Measurements from ENCODE around the gene DPYD.

DPYD gene

DNA sequence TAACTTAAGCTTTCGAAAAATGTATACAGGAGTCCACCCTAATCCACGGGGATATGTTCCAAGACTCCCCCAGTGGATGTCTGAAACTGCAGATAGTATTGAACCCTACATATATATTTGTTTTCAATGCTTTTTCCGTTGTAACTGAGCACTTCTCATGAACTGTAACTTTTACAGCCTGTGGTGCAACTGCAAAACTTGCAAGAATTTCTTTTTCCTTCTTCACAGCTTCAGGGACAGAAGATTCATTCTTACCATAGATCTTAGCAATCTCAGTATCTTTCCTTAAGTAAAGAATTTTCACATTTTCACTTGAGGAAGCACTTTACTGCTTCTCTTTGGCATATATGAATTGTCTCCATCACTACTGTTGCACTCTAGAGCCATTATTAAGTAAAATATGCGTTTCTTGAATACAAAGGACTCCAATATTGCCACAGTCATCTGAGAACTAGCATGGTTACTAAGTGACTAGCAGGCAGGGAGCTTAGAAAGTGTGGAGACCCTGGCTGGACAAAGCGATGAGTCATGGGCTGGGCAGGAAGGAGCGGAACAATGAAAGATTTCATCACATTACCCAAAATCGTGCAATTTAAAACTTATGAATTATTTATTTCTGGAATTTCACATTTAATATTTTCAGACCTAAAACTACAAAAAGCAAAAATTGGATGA, 14.1 kb downstream of the DPYD start:
- no peak for DNase-seq

DNA sequence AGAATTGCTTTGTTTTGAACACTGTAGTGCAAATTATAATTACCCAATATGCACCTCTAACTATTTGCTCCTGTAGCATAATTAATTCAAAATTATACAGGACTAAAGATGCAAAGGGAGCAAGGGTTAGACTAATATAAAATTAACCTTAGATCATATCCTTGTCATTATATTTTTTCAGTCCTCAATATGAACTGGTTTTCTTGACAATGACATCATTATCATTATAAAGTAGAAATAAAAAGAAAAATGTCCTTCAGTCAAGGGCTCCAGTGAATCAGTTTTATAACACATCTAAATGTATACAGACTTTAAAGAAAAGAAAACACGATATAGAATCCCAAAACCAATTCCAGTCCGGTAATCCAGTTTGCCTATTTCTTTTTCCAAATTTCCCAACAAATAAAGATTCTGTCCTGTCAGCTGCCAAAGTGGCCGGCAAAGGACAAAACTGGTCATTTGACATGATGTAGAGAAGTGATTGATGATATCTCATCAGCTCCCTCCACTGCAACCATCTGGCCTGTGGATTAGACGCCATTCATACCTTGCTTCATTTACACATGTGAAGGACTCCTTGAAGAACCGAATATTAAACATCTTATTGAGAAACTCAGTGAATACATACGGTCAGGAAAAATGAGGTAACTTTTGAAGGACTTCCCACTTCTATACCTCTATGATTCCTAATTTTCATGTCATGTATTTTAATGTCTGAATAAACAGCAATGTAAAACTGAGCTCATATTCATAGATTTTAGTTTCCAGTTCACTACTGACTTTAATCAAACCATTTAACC, 15.5 kb downstream of the DPYD start:
- DNase-seq, result no peak

DNA sequence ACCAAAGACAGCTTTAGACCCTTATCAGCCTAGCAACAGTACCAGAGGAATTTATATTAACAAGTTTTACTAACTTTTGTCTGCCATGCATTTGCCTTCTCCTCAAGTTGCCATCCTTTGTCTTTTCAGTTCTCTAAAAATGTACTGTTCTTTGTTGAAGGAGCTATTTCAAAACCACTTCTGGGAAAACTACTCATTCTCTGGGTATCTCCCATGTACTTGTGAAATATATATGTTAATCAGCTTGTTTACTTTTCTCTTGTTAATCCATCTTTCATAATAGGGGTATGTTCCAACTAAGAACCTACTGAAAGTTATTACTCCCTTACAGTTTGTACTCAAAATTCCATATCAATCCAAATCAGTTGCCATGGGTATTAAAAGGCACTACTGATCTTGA, 16.3 kb downstream of the DPYD start:
- DNase-seq, result no peak

DNA sequence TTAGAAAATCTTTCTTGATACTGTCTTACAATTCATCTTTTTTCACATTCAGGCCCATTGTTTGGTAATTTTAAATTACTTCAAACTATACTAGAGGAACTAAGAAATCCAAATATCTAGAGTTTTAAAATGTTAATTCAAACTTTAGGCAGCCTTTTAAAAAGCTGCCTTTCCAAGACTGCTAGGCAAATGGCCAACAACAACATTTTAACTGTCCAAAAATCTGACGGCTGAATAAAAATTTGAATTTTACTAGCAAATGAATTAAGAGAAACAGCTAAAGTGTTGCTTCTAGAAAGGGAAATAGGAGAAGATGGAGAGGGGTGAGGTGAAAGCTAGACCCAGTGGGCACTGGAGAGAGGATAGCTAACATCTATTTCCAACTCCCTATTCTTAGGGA, 17.2 kb downstream of the DPYD start:
- no peak for DNase-seq

DNA sequence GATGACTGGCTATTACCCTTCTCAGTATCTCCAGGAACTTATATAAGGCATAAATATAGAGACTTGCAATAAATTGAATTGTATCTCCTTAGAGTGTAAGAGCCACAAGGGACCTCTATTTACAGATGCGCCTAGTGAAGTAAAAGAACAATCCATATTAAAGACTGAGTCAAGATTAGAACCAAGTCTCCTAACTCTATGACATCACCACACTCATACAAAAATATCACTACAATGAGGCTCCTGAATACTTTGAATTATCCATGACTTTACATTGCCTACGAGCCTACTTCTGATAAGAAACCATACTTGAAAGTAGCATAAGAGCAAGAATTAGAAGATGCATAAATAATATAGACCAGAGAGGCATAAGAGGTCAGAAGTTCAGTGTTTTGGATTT, 18.8 kb downstream of the DPYD start:
- DNase-seq, result no peak

DNA sequence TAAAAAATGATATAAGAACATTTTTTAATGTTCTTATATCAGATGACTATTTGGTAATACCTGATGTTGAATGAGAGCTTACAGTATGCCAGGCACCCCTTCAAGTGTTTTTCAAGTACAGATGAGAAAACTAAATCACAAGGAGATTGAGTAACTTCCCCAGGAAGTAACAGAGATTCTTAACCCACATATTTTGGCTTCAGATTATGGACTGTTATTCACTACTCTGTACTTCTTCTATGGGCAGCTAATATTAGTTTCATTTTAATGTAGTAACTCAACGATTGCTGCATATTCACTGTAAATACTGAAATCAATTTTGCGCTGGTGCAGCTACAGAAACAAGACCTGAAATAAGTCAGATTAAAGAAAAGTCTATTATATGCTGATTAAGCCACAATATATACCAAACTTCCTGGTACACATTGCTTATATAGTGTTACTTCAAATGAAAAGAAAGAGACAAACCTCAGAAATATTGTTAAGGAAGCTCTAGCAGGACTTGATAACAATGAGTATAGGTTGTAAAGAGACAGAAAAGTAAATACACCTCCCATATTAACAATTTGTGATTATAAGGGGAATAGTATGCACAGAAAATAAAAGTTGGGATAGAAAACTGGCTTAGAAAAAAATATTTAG, 19.7 kb downstream of the DPYD start:
- DNase-seq, result no peak

DNA sequence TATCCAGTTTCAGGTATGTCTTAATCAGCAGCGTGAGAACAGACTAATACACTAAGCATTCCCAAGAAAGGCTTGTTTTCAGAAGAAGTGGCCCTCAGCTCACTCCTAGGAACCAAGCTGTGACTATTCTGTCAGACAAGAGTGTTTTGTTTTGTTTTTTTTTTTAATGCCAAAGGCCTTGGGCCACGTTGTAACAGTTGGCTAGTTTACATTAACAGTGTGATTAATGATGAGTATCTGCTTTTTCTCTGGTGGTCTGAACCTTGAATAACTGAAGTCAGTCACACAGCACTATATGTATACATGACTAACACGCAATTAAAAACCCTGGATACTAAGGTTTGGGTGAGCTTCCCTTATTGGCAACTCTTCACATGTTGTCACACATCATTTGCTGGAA, 21.9 kb downstream of the DPYD start:
- no peak for DNase-seq

DNA sequence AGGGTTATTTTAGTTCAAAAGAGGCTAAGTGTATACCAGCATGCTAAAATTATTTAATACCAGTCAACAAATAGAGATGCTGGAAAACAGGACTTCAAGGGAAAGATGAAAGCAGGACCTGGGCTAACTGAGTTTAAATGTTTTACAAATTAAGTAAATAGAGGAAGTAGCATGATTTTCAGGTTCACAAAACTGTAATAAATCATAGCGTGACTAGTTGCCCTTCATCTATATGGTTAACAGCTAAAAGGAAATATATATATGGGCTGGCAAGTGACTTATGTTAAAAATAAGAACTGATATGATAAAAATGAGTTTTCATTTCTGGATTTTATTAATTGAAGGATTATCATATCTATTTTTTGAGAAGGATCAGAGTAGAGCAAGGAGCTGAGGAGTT, 25.6 kb downstream of the DPYD start:
- no peak for DNase-seq

DNA sequence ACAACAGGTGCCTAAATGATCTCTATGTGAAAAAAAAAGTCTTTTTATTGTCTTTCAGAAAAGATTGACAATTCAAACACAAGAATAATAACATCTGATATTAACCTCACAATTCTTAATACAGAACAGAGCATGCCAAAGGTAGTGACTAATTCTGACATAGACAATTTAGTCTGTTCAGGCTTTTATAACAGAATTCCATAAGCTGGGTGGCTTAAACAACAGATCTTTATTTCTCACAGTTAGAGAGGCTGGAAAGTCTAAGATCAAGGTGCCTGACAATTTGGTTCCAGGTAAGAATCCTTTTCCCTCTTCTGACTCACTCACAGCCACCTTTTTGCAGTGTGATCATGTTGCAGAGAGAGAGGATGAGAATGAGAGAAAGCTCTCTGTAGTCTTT, 27.0 kb downstream of the DPYD start:
- no peak for DNase-seq

DNA sequence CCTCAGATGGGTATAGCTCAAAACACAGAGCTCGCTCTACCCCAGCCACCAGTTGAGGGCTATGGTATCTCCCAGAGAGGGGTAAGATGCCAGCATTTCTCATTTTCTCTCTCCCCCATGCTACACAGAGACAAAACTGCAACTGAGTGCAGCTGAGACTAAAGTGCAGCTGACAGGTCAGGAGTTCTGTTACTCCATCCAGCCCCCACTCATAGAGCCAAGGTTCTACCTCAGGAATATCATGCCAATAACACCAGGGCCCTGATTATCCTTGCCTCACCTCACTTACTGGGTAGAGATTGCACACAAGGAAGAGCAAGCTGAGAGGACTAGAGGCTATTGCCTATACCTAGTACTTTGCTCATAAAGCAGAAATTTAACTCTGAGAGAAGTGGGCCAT, 34.6 kb downstream of the DPYD start:
- DNase-seq, result no peak

DNA sequence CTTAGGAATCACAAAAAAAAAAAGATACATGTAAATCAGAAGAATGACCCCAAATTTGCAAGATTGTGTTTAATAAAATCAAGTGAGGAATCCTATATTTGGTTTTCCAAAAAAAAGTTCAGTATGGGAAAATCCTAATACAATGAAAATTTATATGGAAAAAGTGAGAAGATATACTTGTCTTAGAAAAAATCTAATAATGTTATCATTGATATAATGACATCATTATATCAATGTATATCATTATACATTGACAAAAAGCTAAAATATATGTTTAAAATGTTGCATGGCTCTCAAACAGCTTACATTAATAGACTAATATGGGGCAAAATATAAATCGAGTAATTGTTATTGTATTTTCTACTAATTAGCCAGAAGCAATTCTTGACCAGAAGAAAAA, 37.0 kb downstream of the DPYD start:
- DNase-seq, result no peak

DNA sequence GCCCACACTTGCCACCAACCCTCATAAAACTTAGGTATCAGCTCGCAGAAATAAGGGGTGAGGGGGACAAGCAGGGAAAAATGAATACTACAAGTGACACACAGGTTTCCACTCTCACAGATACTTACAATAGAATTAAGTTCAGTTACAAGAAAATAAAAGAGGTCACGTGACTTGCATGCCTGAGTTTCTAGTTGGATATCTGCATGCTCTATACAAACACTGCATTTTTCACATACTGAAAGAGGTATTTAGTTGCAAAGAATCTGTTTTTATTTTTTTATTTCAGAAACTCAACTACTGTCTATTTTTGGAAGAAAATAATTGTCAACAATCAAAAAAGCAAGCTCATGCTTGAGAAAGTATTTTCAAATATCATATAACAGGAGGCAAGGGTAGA, 43.5 kb downstream of the DPYD start:
- no peak for DNase-seq

DNA sequence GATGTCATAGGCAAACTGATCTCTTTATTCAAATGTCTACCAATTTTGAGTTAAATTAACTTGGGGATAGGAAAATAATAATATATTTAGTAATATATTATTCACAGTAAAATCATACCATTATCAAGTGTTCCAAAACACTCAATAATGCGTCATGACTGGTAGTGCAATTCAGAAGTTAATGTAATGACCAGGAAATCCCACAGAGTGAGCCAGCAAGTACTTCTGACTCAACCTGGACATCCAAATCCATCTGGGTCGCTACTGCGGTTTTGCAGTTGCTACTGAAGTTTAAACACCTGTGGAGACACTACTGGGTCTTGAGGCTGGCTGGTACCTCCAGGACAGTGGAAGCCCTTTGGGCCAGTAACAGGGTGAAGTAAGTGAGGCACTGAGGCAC, 44.8 kb downstream of the DPYD start:
- DNase-seq, result no peak

DNA sequence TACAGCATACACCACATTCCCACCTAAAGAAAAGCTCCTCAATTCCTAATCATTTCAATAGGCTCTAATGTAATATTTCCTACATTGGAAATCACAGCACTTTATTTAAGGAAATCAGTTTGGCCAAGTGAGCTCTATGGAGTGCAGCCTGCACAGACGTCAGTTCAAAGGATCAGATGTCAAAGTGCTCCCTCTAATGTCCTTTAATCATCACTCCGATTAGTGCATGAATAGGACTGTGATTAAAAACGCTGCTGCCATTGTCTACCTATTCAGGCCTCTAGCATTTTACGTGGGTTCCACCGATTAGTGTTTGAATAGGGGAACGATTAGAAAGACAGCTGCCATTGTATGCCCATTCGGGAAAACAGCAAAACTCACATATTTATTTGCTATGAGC, 50.2 kb downstream of the DPYD start:
- no peak for DNase-seq

DNA sequence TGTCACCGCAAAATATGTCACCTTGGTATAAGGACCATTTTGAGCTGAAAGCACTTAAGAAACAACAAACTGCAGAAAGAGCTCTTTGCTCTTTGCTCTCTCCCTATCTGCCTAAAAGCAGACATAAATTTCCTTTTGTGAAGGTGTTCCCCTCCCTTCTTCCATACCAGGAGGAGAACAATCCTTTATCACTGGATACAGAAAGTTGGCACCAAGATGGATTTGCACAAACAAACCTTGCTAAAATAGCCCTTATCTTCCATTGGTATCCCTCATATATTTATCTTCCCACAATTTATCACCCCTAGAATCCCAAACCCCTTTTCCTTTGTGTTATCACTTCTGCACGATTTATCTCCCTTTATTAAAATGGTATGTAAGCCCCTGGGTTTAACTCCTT, 51.4 kb downstream of the DPYD start:
- no peak for DNase-seq

DNA sequence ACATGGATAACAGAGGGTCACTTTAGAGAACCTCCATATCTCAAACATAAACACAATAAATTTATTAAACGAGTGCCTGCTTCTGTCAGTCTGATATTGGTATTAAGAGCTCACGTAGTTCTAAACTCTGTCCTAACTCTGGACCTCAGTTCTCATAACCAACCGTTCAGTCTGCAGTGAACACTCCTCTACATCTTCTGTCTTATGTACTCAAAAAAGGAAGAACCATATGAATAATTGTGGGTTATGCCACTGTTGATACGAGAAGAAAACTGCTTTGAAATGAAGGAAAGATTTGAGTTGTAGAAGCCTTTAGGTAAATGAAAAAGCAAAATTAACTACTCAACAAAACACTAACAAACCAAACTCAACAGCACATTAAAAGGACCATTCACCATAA, 53.7 kb downstream of the DPYD start:
- no peak for DNase-seq

DNA sequence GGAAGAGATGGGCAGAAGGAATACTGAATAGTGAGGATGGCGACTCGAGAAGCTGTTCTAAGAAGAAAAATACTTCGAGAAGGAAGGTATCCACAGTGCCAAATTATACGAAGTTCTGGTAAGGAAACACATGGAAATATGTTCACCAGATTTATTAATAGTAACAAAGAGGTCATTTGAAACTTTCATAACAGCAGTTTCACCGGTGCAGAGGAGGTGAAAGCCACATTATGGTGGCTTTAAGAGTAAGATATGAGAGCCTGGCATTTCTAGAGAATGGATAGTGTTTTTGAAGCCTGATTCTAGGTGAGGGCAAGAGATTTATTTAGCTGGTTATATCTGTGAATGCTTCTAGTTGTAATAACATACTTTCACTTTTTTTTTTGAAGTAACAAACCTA, 56.2 kb downstream of the DPYD start:
- DNase-seq, result no peak

DNA sequence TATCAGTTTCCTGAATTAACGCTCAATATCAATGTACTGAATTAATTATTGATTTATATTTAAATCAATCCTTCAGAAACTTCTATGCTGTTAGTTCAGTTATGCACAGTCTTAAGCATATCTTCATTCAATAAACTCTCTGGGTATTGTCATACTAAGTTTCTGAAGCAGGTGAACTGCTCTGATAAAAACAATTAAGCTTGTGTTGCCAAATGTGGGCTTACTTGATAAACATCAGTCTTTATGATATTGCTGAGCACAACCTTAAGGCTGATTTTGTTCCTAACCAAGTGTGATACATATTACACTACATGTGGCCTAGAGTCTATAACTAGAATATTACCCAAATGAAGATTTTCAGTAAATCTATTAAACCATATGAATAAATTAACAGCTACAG, 67.6 kb downstream of the DPYD start:
- no peak for DNase-seq

DNA sequence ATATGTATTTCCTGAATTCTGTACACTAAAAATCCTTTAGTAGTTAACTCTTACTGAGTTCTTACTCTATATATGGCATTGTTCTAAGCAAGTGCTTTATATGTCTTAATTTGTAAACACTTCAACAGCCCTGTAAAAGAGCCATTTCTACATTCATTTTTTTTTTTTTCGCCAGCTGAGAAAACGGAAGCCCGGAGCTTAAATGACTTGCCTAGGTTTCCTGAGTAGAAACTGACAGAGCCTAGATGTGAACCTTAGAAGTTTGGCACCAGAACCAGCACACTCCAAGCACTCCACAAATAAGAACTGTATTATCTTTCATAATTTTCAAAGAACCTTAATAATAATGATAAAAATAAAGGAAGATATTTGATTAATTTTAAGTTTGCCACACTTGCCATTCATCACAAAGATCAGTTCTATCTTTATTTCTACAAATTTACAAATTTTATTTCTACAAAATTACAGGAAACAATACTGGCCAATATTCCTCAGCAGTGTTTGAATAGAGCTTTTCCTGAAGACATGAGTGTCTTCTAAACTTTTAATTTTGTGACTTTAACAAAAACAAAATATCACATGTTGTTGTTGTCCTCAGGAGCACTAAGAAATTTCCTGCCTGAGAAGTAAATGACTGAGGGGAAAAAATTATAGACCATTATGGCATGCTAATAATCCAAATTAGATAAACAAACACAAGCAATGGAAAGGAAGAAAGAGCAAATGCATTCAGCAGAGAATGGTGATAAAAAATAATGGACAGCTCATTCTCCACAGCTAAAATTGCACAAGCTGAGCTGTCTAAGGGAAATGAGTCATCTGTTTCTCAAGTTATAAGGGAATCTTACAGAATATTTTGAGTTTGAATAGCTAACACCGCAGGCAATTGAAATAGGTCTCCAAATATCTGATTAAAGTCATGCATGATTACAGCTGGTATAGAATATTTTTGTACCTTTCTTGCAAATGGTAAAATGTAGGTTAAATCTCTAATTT, 71.2 kb downstream of the DPYD start:
- DNase-seq, result peak; percentile 31

DNA sequence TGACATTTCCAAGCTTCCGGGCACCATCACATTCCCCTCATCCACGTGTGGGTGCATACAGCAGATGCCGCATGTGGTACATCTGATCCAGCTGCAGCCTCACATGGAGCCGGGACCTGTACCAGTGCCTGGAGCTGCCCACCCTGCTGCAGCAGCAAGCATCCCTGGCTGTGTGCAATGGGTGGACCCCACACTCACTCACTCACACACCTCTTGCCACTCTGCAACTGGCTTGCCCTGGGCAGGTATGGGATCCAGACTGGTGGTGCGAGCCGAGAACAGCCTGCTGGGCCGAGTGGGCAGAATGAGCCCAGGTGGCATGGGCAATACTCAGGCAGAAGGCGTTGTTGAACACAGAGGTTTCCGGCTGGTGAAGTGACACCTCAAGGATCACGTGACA, 75.0 kb downstream of the DPYD start:
- DNase-seq, result no peak

DNA sequence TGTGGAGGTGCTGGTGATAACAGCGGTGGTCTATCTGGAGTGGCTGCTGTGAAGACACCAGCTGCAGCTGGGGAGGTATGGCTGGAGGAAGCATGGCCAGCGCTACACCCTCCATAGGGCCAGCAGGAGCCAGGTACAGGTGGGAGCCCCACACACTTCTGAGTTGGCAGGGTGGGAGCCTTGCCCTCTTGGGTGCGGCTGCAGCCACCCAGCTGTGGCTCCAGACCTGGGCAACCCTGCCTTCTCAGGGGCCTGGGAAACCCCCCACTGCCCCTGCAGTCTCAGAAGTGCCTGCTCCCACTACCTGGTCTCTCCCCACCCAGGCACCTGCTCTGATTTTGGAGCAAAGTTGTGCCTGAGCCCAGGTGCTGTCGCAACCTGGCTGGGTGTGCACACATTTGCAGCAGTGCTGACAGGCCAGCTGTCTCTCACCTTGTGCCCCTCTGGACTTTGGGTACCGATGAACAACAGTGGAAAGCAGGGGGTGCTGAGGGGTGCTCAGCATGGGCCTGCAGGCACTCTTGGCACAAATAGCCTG, 76.2 kb downstream of the DPYD start:
- no peak for DNase-seq

DNA sequence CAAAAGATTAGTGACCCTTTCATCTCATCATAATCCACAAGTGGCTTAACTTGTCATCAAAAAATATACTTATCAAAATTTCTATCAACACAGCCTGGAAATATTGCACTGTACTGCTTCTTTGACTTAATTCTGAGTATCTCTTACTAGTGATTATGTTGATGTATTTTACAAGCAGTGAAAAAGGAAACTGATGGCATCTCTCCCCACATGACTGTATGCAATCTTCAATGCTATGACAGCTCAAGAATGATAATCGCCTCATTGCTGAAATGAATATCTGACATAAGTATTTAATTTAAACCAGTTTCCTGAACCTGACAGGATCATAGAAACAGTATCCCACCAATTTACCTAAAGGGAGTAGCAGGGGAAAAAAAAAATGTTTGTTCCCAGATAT, 79.5 kb downstream of the DPYD start:
- no peak for DNase-seq

DNA sequence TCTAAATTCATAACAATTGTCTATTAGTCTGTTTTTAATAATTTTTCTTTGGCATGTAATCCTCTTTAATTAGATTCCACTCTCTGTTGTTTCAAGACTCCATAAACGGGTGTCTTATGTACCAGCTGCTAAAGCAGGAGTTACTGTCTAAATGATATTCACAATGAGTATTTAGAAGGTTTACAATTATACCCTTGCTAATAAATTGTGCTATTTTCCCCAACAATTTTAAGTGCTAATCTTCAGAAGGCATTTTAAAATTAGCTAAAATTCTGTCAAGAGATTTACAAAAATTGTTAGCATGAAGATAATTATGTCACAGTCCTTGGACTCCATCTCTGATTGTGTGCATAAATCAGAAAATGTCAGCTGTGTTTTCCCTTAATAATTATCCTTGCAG, 83.7 kb downstream of the DPYD start:
- DNase-seq, result no peak

Data from activated CD4-positive, alpha-beta T cell treated with anti-CD3 and anti-CD28 coated beads, Interleukin-2, Interleukin-6, amounts not matched to agents 100 ng/mL and 50 ng/mL, durations not matched to agents 16 hours and 8 hours (primary cell).